GM20431 (cell line): ENCODE data around the gene NFATC1.

ENCODE experiments used
- in situ Hi-C: fragments of 300-500 bp; cut with MseI, MboI; formaldehyde crosslinking; loops from one replicate; pipeline ENCODE4 v1.15.0; 2020; ENCODE audit warnings: low sequenced_read_pairs; ENCODE audit not compliant: unreplicated experiment

NFATC1 gene

DNA sequence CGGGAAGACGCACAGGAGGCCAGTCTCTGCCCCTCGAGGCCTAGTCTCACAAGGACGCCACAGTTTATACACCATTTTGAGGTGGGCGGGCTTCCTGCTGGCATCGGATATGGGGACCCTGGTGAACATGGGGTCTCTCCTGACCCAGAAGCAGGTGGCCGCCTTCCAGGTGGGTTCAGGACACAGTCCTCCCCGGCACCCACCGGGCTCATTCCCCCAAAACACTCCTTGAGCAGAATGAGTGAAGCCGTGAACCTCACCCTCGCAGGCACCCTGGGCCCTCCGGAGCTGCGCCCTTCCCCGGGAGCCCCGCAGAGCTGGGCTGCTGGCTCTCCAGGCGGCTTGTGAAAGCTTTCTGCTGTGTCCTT is 6.5 kb downstream of the NFATC1 start:
- in situ Hi-C loops: no loop called here

DNA sequence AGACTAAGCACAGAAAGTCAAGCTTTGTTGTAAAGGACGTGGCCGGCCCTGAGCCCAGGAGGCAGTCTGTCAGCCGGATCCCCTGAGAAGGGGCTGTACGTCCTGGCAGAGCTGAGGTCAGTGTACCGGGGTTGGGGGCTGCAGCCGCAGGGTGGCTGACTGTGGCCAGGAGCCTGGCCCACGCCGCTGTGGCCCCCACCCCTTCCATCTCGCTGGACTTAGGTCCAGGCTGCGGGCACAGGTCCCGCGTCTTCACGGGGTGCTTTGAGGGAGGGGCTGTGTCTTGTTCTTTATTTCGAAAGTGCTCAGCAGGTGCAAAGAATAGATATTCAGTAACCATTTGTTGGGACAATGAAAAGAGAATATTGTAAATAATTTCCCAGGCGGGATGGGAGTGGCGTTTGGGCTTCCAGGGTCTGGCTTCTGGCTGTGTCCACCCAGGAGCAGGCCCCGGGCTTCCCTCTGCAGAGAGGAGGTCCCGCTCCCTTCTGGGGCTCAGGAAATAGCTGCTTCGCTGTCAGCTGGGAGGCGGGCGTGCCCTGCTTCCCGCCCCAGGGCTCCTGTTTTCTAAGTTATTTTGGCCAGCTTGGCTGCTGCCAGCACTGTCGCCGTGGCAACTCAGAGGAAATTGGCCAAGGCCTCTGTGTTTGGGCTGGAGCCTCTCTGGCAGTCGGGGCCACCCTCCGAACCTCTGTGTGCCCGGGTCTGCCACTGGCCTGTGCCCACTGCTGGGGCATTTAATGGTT is 7.4 kb downstream of the NFATC1 start:
- in situ Hi-C loops: no loop called here

DNA sequence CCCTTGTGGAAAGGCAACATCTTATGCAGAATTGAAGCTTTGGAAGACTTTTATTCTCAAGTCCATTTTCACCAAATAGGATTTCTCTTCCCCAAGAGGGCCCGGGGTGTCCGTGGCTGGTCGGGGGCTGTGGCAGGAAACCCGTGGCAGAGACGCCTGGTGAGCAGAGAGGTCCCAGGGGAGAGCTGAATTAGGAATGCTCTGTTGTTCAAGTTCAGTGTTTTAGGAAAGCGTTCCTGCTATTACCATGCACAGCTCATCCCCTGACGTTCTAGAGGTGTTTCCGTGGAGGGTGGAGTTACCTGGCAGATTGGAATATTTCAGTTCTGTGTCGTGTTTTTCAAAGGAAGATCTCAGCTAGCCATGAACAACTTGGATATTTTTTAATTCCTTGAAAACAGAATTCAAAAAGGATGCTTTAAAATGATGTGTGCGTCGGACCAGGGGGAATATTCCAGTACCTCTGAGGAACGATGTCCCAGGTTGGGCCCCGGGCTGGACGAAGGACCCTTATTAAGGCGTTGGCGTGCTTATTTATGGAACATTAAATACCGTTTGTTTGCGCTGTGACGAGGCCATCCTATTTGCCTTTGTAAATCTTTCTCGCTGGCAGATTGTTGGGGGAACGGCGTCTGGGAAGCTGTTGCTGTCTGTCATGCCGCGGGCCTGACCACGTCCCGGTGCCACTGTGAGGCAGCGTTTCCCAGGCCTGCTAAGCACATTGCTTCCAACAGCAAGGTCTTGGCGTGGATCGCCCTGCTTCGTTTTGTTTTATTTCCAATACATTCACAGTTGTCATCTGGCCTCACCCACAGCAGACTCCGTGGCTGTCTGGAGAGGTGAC is 8.2 kb downstream of the NFATC1 start:
- in situ Hi-C loops: no loop called here

DNA sequence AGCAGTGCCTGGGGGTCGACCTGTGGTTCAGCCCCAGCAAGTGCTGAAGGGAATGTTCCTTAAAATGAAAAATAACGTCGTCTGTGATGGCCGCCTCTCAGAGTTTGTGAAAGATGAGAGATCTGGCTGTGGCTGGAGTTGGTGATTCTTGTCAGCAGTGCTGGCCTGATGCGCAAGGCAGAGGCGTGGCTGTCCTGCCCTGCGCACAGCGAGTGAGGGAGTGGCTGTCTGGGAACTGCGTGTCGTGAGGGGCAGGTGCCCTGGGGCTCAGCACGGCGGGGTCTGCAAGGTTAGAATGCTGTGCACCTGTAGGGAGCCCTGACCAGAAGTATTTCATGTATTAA is 8.8 kb downstream of the NFATC1 start:
- in situ Hi-C loops: no loop called here

DNA sequence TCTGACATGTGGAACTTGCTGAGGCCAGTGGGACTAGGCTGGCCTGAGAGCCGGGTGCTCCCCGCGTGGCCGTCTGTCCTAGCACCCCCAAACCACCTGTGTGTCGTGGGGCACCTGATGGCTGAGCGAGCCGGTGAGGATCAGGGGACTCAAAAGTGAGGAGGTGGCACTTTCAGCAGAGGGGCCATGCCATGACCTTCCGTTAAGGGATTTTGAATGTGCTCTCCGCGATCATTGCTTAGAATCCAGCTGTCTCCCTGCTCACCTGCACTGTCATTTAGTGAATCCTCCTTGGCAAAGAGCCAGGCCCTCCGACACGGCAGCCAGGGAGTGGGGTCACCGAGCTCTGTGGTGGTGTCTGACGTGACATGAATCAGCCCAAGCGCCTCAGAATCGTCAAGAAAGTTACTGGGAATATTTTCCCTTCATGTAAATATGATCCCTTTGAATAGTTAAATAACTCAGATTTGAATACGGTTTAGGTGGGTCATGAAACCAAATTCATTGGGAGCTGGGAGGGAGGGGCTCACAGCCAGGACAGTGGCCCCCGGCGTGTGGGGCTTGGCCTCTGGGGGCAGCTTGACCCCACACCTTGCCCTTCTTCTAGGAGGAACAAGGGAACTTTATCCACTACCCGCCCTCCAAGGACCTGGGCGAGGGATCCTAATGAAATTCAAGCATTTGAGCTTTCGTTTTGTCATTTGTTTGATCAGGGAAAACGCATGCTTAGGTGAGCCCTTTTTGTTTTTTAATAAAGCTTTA is 9.5 kb downstream of the NFATC1 start:
- in situ Hi-C loops: no loop called here

DNA sequence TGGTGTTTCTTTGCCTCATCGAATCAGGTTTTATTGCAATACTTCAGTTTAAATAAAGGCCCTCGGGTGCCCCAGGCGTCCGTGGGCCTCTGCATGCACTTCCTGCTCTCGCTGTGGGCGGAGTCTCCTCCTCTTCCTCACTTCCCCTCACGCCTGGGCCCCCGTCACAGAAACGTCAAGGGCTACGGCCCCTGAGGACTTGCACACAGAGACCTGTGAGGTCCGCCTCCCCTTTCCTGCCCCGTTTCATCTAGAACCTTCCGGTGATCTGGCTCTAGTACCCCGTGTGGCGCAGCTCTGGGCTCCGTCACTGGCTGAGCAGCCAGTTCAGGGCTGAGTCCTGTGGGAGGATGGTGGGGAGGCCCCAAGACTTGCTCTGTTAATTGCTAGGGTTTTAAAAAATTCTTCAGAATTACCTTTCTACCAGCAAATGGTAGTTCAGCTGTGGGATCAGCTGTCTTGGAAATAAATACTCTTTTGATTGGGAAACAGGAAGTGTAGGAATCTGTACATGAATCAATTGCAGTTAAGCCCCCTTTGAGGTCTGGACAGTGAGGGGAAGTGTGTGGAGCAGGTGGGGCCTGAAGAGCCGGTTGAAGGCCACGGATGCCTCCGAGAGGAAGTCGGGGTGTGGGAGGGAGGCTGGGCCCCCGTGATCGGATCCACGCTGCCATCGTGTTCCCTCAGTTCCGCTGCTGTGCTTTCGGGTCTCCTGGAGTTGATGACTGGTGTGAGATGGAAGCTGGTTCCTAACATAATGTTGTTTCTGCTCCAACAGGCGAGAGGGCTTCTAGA is 10.2 kb downstream of the NFATC1 start:
- in situ Hi-C loops: no loop called here

DNA sequence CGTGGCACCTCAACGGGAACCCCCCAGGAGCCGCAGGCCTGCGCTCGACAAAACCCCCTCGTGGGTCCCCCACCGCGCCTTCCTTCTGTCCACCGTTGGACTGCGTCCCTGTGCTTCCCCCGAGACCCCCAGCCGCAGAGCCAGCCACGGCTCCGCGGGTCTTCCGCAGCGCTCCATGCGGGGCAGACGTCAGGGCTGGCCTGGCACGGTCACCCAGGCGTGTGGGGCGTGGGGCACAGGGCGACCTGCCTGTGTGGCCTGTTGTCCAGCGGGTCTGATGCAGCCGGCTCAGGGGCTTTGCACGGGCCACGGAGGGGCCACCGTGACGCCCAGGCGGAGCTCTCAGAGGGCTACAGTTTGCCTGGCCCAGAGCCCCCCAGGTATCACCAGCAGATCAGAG is 11.0 kb downstream of the NFATC1 start:
- in situ Hi-C loops: no loop called here

DNA sequence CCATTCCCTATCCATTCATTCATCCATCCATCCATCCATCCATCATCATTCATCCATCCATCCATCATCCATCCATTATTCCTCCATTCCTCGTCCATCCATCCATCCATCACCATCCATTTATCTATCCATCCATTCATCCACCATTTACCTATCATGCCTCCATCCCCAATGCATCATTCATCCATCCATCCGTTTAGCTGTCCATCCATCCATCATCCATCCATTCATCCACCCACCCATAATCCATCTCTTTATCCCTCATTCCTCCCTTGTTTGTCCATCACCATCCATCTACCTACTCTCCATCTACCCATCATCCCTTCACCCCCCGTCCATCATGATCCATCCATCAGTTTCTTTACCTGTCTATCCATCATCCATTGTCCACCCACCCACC is 13.6 kb downstream of the NFATC1 start:
- in situ Hi-C loops: no loop called here

DNA sequence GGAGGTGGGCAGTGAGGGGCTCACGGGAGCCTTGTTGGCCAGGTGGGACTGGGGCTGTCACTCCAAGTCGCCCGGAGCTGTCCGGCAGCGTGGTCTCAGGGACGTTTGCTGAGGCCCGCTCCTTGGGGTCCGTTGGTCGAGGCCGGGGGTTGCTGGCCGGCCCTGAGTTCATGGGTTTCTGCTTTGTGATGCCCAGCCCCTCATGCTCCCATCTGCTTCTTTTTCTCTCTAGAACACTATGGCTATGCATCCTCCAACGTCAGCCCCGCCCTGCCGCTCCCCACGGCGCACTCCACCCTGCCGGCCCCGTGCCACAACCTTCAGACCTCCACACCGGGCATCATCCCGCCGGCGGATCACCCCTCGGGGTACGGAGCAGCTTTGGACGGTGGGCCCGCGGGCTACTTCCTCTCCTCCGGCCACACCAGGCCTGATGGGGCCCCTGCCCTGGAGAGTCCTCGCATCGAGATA is 14.5 kb downstream of the NFATC1 start:
- in situ Hi-C loops: no loop called here

DNA sequence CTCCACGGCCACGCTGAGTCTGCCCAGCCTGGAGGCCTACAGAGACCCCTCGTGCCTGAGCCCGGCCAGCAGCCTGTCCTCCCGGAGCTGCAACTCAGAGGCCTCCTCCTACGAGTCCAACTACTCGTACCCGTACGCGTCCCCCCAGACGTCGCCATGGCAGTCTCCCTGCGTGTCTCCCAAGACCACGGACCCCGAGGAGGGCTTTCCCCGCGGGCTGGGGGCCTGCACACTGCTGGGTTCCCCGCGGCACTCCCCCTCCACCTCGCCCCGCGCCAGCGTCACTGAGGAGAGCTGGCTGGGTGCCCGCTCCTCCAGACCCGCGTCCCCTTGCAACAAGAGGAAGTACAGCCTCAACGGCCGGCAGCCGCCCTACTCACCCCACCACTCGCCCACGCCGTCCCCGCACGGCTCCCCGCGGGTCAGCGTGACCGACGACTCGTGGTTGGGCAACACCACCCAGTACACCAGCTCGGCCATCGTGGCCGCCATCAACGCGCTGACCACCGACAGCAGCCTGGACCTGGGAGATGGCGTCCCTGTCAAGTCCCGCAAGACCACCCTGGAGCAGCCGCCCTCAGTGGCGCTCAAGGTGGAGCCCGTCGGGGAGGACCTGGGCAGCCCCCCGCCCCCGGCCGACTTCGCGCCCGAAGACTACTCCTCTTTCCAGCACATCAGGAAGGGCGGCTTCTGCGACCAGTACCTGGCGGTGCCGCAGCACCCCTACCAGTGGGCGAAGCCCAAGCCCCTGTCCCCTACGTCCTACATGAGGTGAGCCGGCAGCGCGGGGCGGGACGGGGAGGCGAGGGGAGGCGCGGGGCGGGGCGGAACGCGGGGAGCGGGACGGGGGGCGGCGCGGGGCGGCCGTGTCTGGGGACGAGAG is 15.2 kb downstream of the NFATC1 start:
- in situ Hi-C loops: no loop called here

DNA sequence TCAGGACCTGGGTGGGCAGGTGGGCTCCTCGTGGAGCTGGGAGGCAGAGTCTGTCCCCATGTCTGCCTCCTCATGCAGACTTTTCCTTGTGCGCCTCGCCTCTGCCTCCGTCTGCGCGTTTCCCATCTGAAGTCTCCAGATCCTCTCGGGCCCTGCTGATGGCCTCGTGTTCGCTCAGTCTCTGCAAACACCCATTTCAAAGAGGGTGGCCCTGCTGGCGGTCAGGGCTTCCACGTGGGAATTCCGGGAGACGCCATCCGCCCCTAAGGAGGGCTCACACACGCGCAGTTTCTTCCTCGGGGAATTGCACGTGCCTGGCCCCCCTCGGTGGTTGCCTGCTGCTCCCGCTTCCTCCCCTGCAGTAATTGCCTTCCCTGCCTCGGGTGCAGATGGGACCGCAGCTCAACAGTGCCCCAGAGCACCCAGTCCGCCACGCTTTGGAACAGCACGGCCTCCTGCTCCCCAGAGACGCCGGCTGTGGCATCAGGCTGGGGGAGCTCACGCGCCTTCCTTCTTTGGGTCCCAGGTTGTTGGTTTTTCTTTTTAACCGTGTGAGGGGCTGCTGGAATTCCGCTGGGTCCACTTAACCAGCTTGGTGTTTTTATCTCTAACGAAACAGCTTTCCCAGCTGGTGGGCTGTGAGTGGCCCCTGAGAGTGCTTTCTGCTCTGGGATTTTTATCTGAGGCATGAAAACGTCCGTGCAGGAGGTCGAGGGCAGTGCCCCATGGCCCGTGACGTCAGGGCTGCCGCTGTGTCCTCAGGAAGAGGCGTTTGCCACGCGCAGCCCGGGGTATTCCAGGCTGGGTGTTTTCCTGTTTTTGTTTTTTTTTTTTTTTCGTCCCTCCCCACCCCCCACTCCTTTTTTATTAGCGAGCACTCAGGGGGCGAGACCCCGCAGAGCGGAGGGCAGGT is 16.1 kb downstream of the NFATC1 start:
- in situ Hi-C loops: no loop called here

DNA sequence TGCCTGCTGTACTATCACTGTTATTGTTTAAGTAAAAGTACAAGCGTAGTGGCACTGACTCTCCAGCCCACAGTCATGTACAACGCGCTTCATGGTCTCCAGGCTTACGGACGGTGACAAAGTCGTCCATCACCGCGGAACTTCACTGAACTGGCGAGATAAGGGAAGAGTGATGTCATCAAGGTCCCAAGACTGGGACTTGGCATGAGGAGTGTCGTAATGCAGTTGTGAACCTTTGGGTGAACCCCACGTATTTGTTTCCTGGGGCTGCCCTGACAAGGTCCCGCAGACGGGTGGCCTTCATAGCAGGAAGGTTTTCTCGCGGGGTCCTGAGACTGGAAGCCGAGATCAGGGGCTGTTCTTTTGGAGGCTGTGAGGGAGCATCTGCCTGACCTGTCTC is 17.3 kb downstream of the NFATC1 start:
- in situ Hi-C loops: no loop called here

DNA sequence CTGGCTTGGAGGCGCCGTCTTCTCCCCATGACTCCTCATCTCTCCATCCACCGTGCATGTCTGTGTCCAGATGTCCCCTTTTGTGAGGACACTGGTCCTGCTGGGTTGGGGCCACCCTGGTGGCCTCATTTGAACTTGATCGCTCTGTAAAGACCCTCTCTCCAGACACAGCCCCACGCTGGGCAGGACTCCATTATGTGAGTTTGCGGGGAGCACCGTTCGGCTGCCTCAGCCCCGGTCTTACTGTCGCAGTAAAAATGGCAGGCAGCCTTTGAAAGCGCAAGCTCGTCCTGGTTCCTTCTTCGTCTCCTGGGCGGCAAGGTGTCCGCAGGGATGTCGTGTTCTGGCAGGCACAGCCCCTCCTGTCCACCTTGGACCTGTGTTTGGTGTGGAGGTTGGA is 17.7 kb downstream of the NFATC1 start:
- in situ Hi-C loops: no loop called here

DNA sequence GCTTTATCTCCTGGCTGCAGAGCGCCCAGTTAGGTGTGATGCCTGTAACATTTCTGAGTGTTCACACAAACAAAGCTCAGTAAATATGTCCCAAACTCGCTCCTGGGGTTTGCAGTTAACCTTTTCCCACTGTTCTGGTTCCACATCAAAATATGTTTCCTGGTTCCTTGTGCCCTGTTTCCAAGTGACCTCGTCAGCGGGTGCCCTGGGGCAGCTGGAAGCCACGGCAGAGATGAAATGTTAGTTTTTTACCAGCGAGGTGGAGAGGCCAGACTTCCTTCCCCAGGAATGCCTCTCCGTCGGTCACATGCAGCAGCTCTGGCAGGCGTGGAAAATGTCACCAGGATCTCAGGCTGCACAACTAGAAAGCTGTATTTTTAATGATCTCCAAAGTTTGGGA is 18.2 kb downstream of the NFATC1 start:
- in situ Hi-C loops: no loop called here

DNA sequence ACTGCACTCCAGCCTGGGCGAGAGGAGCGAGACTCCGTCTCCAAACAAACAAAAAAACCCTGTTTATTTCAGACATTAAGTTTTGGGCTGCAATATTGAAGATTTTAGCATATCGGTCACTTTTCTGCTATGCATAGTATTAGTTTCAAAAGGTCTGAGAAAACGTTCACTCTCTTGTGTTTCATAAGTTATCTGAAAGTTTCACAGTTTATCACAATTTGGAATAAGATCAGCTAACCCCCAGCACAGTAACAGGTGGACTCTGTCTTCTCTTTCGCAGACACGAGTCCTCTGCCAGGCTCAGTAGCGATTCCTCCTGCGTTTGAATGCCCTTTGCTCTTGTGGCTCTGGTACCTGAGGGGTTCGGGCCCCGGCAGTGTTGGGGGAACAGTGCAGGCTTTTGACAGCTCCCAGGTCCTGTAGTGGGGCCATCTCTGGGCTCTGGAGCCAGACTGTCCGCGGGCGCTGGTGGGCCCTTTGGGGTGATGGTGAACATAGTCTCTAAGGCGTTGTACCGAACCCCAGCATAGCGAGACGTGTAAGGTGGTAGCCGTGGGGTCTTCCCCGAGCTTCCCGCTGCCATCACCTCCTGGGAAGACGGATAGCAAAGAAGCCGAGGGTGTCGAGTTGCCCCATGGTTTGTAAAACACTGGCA is 20.4 kb downstream of the NFATC1 start:
- in situ Hi-C loops: no loop called here

DNA sequence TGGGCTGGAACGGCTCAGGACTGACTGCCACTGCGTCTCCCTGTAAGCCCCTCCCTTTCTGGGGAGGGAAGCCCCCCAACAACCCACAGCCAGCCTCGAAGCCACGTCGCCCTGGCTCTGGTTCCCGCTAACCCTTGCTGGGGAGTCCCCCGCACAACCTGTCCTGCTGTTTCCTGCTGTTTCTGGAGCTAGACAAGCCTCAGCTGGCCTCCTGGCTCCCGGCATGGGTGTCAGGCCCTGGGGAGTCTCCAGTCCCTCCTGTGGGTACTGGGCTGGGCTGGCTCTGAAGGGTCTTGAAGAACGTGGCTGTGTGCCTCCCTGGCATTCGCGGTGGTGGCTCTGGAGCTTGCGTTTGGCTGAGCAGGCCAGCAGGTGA is 20.9 kb downstream of the NFATC1 start:
- in situ Hi-C loops: no loop called here

DNA sequence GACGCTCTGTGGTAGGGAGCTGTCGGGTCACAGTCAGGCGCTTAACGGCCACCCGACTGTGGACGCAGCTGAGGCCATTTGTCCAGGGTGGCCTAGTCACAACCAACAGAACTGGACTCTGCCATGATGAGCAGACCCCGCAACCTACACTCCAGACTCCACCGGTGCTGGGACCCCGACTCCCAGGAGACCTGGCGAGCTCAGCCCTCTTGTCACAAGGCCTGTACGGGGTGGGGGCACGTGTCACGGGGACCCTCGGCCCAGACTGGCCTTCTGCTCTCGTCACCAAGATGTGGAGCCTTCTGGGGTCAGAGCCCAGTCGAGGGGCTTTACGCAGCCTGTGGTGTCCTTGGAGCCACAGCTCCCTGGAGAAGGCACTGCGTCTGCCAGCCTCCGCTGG is 22.5 kb downstream of the NFATC1 start:
- in situ Hi-C loops: no loop called here

DNA sequence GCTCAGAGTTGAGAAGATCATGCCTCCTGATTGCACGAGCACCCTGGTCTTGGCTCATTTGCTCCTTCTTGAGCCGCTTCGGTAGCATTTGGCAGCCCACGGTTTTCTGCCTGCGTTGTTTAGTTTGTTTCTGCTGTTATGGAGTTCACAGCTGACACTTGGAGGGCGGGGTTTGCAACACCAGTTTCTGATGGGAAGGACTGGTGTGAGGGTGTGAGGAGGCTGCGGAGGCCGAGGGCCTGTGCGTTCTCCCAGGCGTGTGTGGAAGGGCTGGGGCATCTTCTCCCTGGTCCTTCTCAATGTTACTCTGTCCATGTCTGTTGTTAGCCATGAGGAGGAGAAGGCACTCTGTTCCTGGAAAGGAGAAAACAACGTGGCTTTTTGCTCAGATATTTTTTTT is 22.9 kb downstream of the NFATC1 start:
- in situ Hi-C loops: no loop called here
